HG02973 (cell line): Measurements from ENCODE around the gene AVEN.
"Not testable (repeated sequence)": the region's sequence is repeated elsewhere in the genome, so short reads cannot be mapped to it uniquely, and the experiment has no call there.

Experiments
- ATAC-seq: cut with Tn5 transposase; IDR thresholded peaks from one replicate; pipeline ENCODE4 v1.9.1; 2021; ENCODE audit warnings: moderate library complexity; ENCODE audit not compliant: unreplicated experiment

Gene AVEN

GRCh38 chr15:34038871-34039789 lies at the start of gene AVEN:
TSS of gene AVEN (minus strand) at chr15:34039204. CDS start at chr15:34039046, 158 bp downstream.
- ATAC-seq, result peak; percentile 43

- ATAC-seq, result no peak
These were observed 46.7 kb upstream of the AVEN start for GRCh38 chr15:34085746-34086145.

GRCh38 chr15:34084086-34084485 lies 45.1 kb upstream of the AVEN start:
- no peak for ATAC-seq

- ATAC-seq, result no peak
These were observed 40.9 kb upstream of the AVEN start for GRCh38 chr15:34079904-34080303.

- ATAC-seq, result no peak
These were observed 39.9 kb upstream of the AVEN start for GRCh38 chr15:34078900-34079299.

GRCh38 chr15:34076785-34077184 lies 37.8 kb upstream of the AVEN start:
- no peak for ATAC-seq

- ATAC-seq, result no peak
These were observed 31.0 kb upstream of the AVEN start for GRCh38 chr15:34070003-34070402.

GRCh38 chr15:34065941-34066340 lies 26.9 kb upstream of the AVEN start:
- ATAC-seq, result no peak

GRCh38 chr15:34065261-34065660 lies 26.3 kb upstream of the AVEN start:
- no peak for ATAC-seq

GRCh38 chr15:34064438-34064837 lies 25.4 kb upstream of the AVEN start:
- no peak for ATAC-seq

- no peak for ATAC-seq
These were observed 20.9 kb upstream of the AVEN start for GRCh38 chr15:34059946-34060345.

- ATAC-seq, result no peak
These were observed 20.5 kb upstream of the AVEN start for GRCh38 chr15:34059476-34059875.

- ATAC-seq, result no peak
These were observed 17.9 kb upstream of the AVEN start for GRCh38 chr15:34056911-34057310.

GRCh38 chr15:34055868-34056595 lies 17.0 kb upstream of the AVEN start:
- ATAC-seq, result no peak

GRCh38 chr15:34054081-34054707 lies 15.2 kb upstream of the AVEN start:
- no peak for ATAC-seq

- ATAC-seq, result not testable (repeated sequence)
These were observed 11.4 kb upstream of the AVEN start for GRCh38 chr15:34050385-34050784.

- ATAC-seq, result no peak
These were observed 10.1 kb upstream of the AVEN start for GRCh38 chr15:34049112-34049511.

- no peak for ATAC-seq
These were observed 9.1 kb upstream of the AVEN start for GRCh38 chr15:34047893-34048775.

- ATAC-seq, result no peak
These were observed 7.6 kb upstream of the AVEN start for GRCh38 chr15:34046471-34047145.

- ATAC-seq, result no peak
These were observed 4.8 kb upstream of the AVEN start for GRCh38 chr15:34043813-34044212.
